GM18907 (cell line): ENCODE measurements around the gene HS3ST1.
A peak's percentile ranks its signal among the peaks of the same experiment; 100 is the strongest.

Experiments
- ATAC-seq: cut with Tn5 transposase; IDR thresholded peaks from one replicate; pipeline ENCODE4 v1.9.1; 2021; ENCODE audit warnings: mild to moderate bottlenecking, moderate library complexity; ENCODE audit not compliant: unreplicated experiment

The HS3ST1 gene

GRCh38 chr4:11435557-11435956 lies 6.9 kb upstream of the HS3ST1 start:
- no peak for ATAC-seq

GRCh38 chr4:11431111-11431510 lies 2.4 kb upstream of the HS3ST1 start:
- no peak for ATAC-seq

GRCh38 chr4:11430536-11430935 lies 1.8 kb upstream of the HS3ST1 start:
- no peak for ATAC-seq

GRCh38 chr4:11429699-11430045 lies 978 bp upstream of the HS3ST1 start:
- no peak for ATAC-seq

- peak; percentile 88 for ATAC-seq
Observed at GRCh38 chr4:11428899-11429698, 405 bp upstream of the HS3ST1 start.

GRCh38 chr4:11427121-11427996 lies 1.3 kb downstream of the HS3ST1 start:
- ATAC-seq, result no peak

- no peak for ATAC-seq
Observed at GRCh38 chr4:11426731-11427120, 2.0 kb downstream of the HS3ST1 start.

- ATAC-seq, result no peak
Observed at GRCh38 chr4:11426003-11426402, 2.7 kb downstream of the HS3ST1 start.

GRCh38 chr4:11424856-11425255 lies 3.8 kb downstream of the HS3ST1 start:
- ATAC-seq, result no peak

- ATAC-seq, result no peak
Observed at GRCh38 chr4:11424000-11424399, 4.7 kb downstream of the HS3ST1 start.

- ATAC-seq, result no peak
Observed at GRCh38 chr4:11423465-11423864, 5.2 kb downstream of the HS3ST1 start.

- ATAC-seq, result no peak
Observed at GRCh38 chr4:11421116-11421515, 7.6 kb downstream of the HS3ST1 start.

GRCh38 chr4:11420327-11420726 lies 8.4 kb downstream of the HS3ST1 start:
- ATAC-seq, result no peak

- ATAC-seq, result no peak
Observed at GRCh38 chr4:11418610-11419009, 10.1 kb downstream of the HS3ST1 start.

GRCh38 chr4:11416767-11417113 lies 12.0 kb downstream of the HS3ST1 start:
- ATAC-seq, result no peak

GRCh38 chr4:11416071-11416766 lies 12.5 kb downstream of the HS3ST1 start:
- peak; percentile 36 for ATAC-seq

- peak; percentile 60 for ATAC-seq
Observed at GRCh38 chr4:11415409-11416070, 13.2 kb downstream of the HS3ST1 start.

- ATAC-seq, result no peak
Observed at GRCh38 chr4:11412211-11412610, 16.5 kb downstream of the HS3ST1 start.

- ATAC-seq, result no peak
Observed at GRCh38 chr4:11409632-11410031, 19.1 kb downstream of the HS3ST1 start.

- ATAC-seq, result no peak
Observed at GRCh38 chr4:11408233-11408967, 20.3 kb downstream of the HS3ST1 start.
